H1 (cell line): ENCODE data around the gene CPLX1. TPM values are rescaled to one million over a fixed set of nuclear protein-coding genes. Genes with fewer than 3 reads are reported as not detected.

ENCODE experiments used
- CTCF ChIA-PET: fragments of 300-600 bp; sonication (Branson Sonifier 250); formaldehyde crosslinking; loops from one replicate; lab custom pipeline; 2021; ENCODE audit not compliant: partially characterized antibody; lab: Charles Lee
- POLR2A ChIA-PET: fragments of 300-600 bp; sonication (Branson Sonifier 250); formaldehyde crosslinking; loops from one replicate; lab custom pipeline; 2021; ENCODE audit warnings: inconsistent platforms; ENCODE audit not compliant: partially characterized antibody; lab: Charles Lee
- DNase-seq, 2 experiments: peaks; one replicate each; pipeline versions ENCODE4 v3.0.0 to v3.0.0-alpha.2; 2010 to 2022; ENCODE audit warnings: low spot score in 2 of 2, low read depth in 1 of 2, mixed read lengths in 1 of 2
- FAIRE-seq: peaks from 2 replicates; lab custom pipeline; 2011; peaks lifted over from hg19 to GRCh38; lab: Jason Lieb, UNC
- H2AFZ ChIP-seq: 2 replicates; pipeline ENCODE4 v1.8.1; 2012; ENCODE audit warnings: low read length, inconsistent platforms
- H2AK5ac ChIP-seq: 2 replicates; pipeline ENCODE4 v1.6.1; 2013; ENCODE audit warnings: low read depth, low read length
- H2BK120ac ChIP-seq: replicated peaks from 2 replicates; pipeline ENCODE3; 2013; ENCODE audit warnings: low read depth, low read length, inconsistent platforms
- H2BK12ac ChIP-seq: 2 replicates; pipeline ENCODE4 v1.6.1; 2013; ENCODE audit warnings: low read depth, low read length
- H2BK15ac ChIP-seq: 2 replicates; pipeline ENCODE4 v1.6.1; 2013; ENCODE audit warnings: low read length
- H2BK20ac ChIP-seq: 2 replicates; pipeline ENCODE4 v1.6.1; 2013; ENCODE audit warnings: low read length
- H2BK5ac ChIP-seq: 2 replicates; pipeline ENCODE4 v1.6.1; 2013; ENCODE audit warnings: low read depth, low read length
- H3K14ac ChIP-seq: 2 replicates; pipeline ENCODE4 v1.6.1; 2013; ENCODE audit warnings: inconsistent platforms; ENCODE audit not compliant: insufficient read length
- H3K18ac ChIP-seq: 2 replicates; pipeline ENCODE4 v1.6.1; 2013; ENCODE audit warnings: low read length; ENCODE audit errors: extremely low read depth
- H3K23ac ChIP-seq: 2 replicates; pipeline ENCODE4 v1.6.1; 2013; ENCODE audit warnings: inconsistent platforms; ENCODE audit not compliant: insufficient read length
- H3K23me2 ChIP-seq: 2 replicates; pipeline ENCODE4 v1.6.1; 2013; ENCODE audit warnings: low read depth, low read length
- H3K27ac ChIP-seq: 2 replicates; pipeline ENCODE4 v1.6.1; 2011; ENCODE audit warnings: low read depth, low read length, inconsistent platforms
- H3K27me3 ChIP-seq, 4 experiments: replicated peaks in 1 of 4; 1 replicate in 1 of 4; 2 replicates in 3 of 4; pipeline versions ENCODE4 v1.6.1 to v1.8.1; 2011 to 2013; ENCODE audit warnings: low read length in 3 of 4, mild to moderate bottlenecking in 3 of 4, inconsistent platforms in 2 of 4, mixed read lengths in 2 of 4, moderate library complexity in 1 of 4; ENCODE audit not compliant: control insufficient read depth in 3 of 4, insufficient read depth in 3 of 4; ENCODE audit errors: extremely low read depth in 1 of 4
- H3K36me3 ChIP-seq, 4 experiments: 2 replicates each; pipeline versions ENCODE4 v1.6.1 to v1.8.1; 2011 to 2013; ENCODE audit warnings: mild to moderate bottlenecking in 4 of 4, low read length in 3 of 4, moderate library complexity in 2 of 4, control low read depth in 1 of 4, inconsistent platforms in 1 of 4; ENCODE audit not compliant: insufficient read depth in 4 of 4, control insufficient read depth in 2 of 4
- H3K4ac ChIP-seq: replicated peaks from 2 replicates; pipeline ENCODE3; 2013; ENCODE audit warnings: low read length, low read depth, mixed read lengths, inconsistent platforms; ENCODE audit not compliant: insufficient read length
- H3K4me1 ChIP-seq, 4 experiments: replicated peaks in 1 of 4; 1 replicate in 1 of 4; 2 replicates in 3 of 4; pipeline versions ENCODE4 v1.6.1 to v1.8.1; 2011 to 2013; ENCODE audit warnings: low read length in 3 of 4, inconsistent platforms in 2 of 4, mixed read lengths in 1 of 4; ENCODE audit not compliant: insufficient read depth in 4 of 4, control insufficient read depth in 3 of 4
- H3K4me2 ChIP-seq, 2 experiments: 2 replicates each; pipeline versions ENCODE4 v1.6.1 to v1.8.1; 2011 to 2013; ENCODE audit warnings: low read depth in 2 of 2, low read length in 2 of 2, control low read depth in 1 of 2, inconsistent platforms in 1 of 2, mild to moderate bottlenecking in 1 of 2; ENCODE audit not compliant: insufficient read depth in 1 of 2
- H3K4me3 ChIP-seq, 4 experiments: fragments of 200-600, 300-600 bp in 1 of 4; sonication (generic), shearing (Covaris generic), sonication (Bioruptor Twin) in 1 of 4; 2 replicates each; pipeline versions ENCODE4 v1.5.1 to v1.8.1; 2011 to 2016; ENCODE audit warnings: low read length in 4 of 4, low read depth in 3 of 4, control low read depth in 2 of 4, inconsistent platforms in 2 of 4, mild to moderate bottlenecking in 2 of 4, mixed read lengths in 1 of 4, moderate library complexity in 1 of 4; ENCODE audit not compliant: insufficient read depth in 2 of 4; ENCODE audit errors: extremely low read depth in 1 of 4
- H3K56ac ChIP-seq: replicated peaks from 2 replicates; pipeline ENCODE3; 2013; ENCODE audit warnings: low read depth, mild to moderate bottlenecking, mixed read lengths, low read length, inconsistent platforms; ENCODE audit not compliant: insufficient read length
- H3K79me1 ChIP-seq: 2 replicates; pipeline ENCODE4 v1.6.1; 2013; ENCODE audit warnings: low read depth, low read length, control low read depth
- H3K79me2 ChIP-seq, 2 experiments: 2 replicates each; pipeline versions ENCODE4 v1.6.1 to v1.8.1; 2012 to 2013; ENCODE audit warnings: low read length in 2 of 2, mild to moderate bottlenecking in 2 of 2, inconsistent platforms in 1 of 2; ENCODE audit not compliant: insufficient read depth in 2 of 2, control insufficient read depth in 1 of 2
- H3K9ac ChIP-seq, 4 experiments: replicated peaks in 1 of 4; 1 replicate in 1 of 4; 2 replicates in 3 of 4; pipeline versions ENCODE4 v1.6.1 to v1.8.1; 2011 to 2013; ENCODE audit warnings: low read depth in 3 of 4, low read length in 3 of 4, control low read depth in 2 of 4, mild to moderate bottlenecking in 2 of 4, moderate library complexity in 2 of 4, inconsistent platforms in 1 of 4; ENCODE audit errors: extremely low read depth in 1 of 4
- H3K9me3 ChIP-seq, 2 experiments: 2 replicates each; pipeline versions ENCODE4 v1.6.1 to v1.8.1; 2012 to 2013; ENCODE audit warnings: mild to moderate bottlenecking in 2 of 2, moderate library complexity in 2 of 2, control low read depth in 1 of 2, inconsistent platforms in 1 of 2, low read depth in 1 of 2, low read length in 1 of 2, mixed read lengths in 1 of 2; ENCODE audit not compliant: insufficient read depth in 2 of 2
- H4K20me1 ChIP-seq, 2 experiments: replicated peaks in 1 of 2; 2 replicates each; pipeline versions ENCODE3 to v1.8.1; 2011 to 2013; ENCODE audit warnings: inconsistent platforms in 2 of 2, low read length in 2 of 2, mild to moderate bottlenecking in 1 of 2; ENCODE audit not compliant: insufficient read depth in 2 of 2, control insufficient read depth in 1 of 2
- H4K5ac ChIP-seq: 2 replicates; pipeline ENCODE4 v1.6.1; 2013; ENCODE audit warnings: low read length, low read depth, mixed read lengths, inconsistent platforms; ENCODE audit not compliant: insufficient read length
- H4K8ac ChIP-seq: 2 replicates; pipeline ENCODE4 v1.8.0; 2013; ENCODE audit warnings: mild to moderate bottlenecking, moderate library complexity, low read length, inconsistent platforms; ENCODE audit not compliant: insufficient read depth; ENCODE audit errors: extremely low read depth
- H4K91ac ChIP-seq: replicated peaks from 2 replicates; pipeline ENCODE3; 2013; ENCODE audit warnings: low read length, mixed read lengths, inconsistent platforms; ENCODE audit not compliant: insufficient read length
- ASH2L ChIP-seq: fragments of 200-600, 300-600 bp; sonication (generic); IDR thresholded peaks from one replicate; pipeline ENCODE4 v1.7.1; 2017; ENCODE audit warnings: low read length
- KDM1A ChIP-seq: fragments of 200-600, 300-600 bp; sonication (generic); IDR thresholded peaks from 2 replicates; pipeline ENCODE4 v1.7.1; 2016; ENCODE audit warnings: mild to moderate bottlenecking, low read length, borderline replicate concordance
- KDM5A ChIP-seq: fragments of 200-600 bp; IDR thresholded peaks from 2 replicates; pipeline ENCODE4 v1.7.1; 2012; ENCODE audit warnings: mild to moderate bottlenecking, low read length, inconsistent platforms, mixed read lengths
- WGBS, 2 experiments: shearing (Covaris generic) in 1 of 2; methylation state at CpG; one replicate each; pipeline versions ENCODE4 v1.1.6 to v1.1.7; 2013 to 2015; ENCODE audit warnings: low lambda C conversion rate in 2 of 2, mixed read lengths in 2 of 2, inconsistent platforms in 1 of 2, low coverage in 1 of 2, missing lambda C conversion rate in 1 of 2; ENCODE audit not compliant: insufficient replicate concordance in 2 of 2, insufficient coverage in 1 of 2, insufficient read length in 1 of 2; ENCODE audit errors: extremely low coverage in 1 of 2, missing lambda C conversion rate in 1 of 2; 5-methylcytosine and 5-hydroxymethylcytosine counted together
- polyA plus RNA-seq, 7 experiments: library from polyadenylated mRNA; depleted of rRNA in 3 of 7; stranded (reverse) in 5 of 7; unstranded in 2 of 7; fragments of >200 nt in 5 of 7; fragments of 200-250 nt in 2 of 7; gene quantifications; 1 replicate in 5 of 7; 2 replicates in 1 of 7; 4 replicates in 1 of 7; pipeline versions ENCODE4 v1.2.1 to v1.2.3, GENCODE V29; 2011 to 2013; ENCODE audit warnings: missing spikeins in 2 of 7, mixed read lengths in 2 of 7
- total RNA-seq: library from RNA; stranded (reverse); fragmentation: NEBNext Ultra II Directional; extraction: Animal tissue kit (Norgen Biotek cat#: 25700); gene quantifications from 2 replicates; pipeline ENCODE4 v1.2.1, GENCODE V29; 2021
- TF ChIP-seq, protein P1 (sequence below): IDR thresholded peaks from 2 replicates; pipeline ENCODE4 v1.6.1; 2011; ENCODE audit warnings: low read length, improper control_type of control experiment

Gene CPLX1
- total and polyA plus RNA-seq, 2 of the 8 experiments (the other 6 are each of a cell fraction or from before 2014, with no cell fraction given) = 0.32 to 0.56 TPM

DNA sequence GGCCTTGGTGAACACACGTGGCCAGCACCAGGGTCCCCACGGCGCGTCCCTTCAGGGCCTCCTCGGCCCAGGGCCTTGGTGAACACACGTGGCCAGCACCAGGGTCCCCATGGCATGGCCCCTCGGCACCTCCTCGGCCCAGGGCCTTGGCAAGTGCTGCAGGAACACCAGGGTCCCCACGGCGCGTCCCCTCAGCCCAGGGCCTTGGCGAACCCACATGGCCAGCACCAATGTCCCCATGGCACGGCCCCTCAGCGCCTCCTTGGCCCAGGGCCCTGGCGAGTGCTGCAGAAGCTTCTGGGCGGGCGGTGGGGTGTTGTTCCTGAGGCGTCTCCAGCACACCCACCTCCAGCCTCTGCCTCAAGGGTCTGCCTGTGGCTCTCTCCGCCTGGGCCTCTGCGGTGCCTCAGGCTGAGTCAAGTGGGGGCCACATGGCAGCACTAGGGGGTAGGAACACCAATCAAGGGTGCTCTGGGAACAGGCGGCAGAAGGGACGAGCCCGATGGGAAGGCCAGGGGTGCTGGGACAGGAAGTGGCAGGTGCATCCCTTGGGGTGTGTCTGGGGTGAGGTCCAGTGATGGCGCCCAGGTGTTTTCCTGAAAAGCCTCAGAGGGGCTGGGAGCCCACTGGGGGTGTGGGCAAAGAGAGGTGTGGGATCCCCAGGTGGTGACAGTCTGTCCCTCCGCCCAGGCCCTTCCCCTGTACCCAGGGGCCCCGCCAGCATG is 41.8 kb upstream of the CPLX1 start:
- no peak overlapping the region for H3K4me2 ChIP-seq
- peaks cover 3% of the 10 kb centered on the region; the same call in 1 of the 2 replicates for H3K23me2 ChIP-seq
- H2BK20ac ChIP-seq = no peak overlapping the region
- H2AK5ac ChIP-seq = no peak overlapping the region
- H4K91ac ChIP-seq = no peak overlapping the region
- CTCF ChIA-PET = interaction anchor here (0.6 to 1.2 kb wide), 4 partner anchors 30 to 265 kb away, joined by 3 read pairs; no protein-coding TSS in a partner anchor
- no peak overlapping the region for H3K56ac ChIP-seq
- H2BK12ac ChIP-seq = no peak overlapping the region
- H3K4me1 ChIP-seq = no peaks in the 10 kb centered on the region
- peaks cover 0 to 18% of the 10 kb centered on the region in 2 experiments for H4K20me1 ChIP-seq
- no peak overlapping the region for H3K4me3 ChIP-seq
- H2BK120ac ChIP-seq = no peak overlapping the region
- H3K27me3 ChIP-seq = no peaks in the 10 kb centered on the region
- FAIRE-seq (no peak), DNase-seq (no peak)
- no peak overlapping the region for H3K4ac ChIP-seq
- H3K18ac ChIP-seq = no peak overlapping the region
- no peak overlapping the region for H2BK15ac ChIP-seq
- H2AFZ ChIP-seq = no peak overlapping the region
- WGBS, 2 experiments = 92% methylated on average over 23 of the region's 26 CpGs; no CpG with 5 or more reads in 1 of the 2 experiments
- H3K9ac ChIP-seq = no peak overlapping the region
- no peak overlapping the region for H3K27ac ChIP-seq
- no peak overlapping the region for H4K5ac ChIP-seq
- no peak overlapping the region for H3K14ac ChIP-seq
- H3K23ac ChIP-seq = no peak overlapping the region
- no peak for TF ChIP-seq ASH2L
- TF ChIP-seq KDM5A = no peak
- TF ChIP-seq, protein P1, sequence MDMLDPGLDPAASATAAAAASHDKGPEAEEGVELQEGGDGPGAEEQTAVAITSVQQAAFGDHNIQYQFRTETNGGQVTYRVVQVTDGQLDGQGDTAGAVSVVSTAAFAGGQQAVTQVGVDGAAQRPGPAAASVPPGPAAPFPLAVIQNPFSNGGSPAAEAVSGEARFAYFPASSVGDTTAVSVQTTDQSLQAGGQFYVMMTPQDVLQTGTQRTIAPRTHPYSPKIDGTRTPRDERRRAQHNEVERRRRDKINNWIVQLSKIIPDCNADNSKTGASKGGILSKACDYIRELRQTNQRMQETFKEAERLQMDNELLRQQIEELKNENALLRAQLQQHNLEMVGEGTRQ = no peak
- no peak for TF ChIP-seq KDM1A
- H3K79me1 ChIP-seq = peaks cover 3% of the 10 kb centered on the region
- peaks cover 0 to 8% of the 10 kb centered on the region in 2 experiments; a peak in 1 of 4 replicates for H3K9me3 ChIP-seq
- no peak overlapping the region for H4K8ac ChIP-seq
- no peaks in the 10 kb centered on the region for H3K79me2 ChIP-seq
- H2BK5ac ChIP-seq = no peak overlapping the region
- POLR2A ChIA-PET = interaction anchor here (1.1 kb wide), 1 partner anchor 16 kb away, joined by 3 read pairs; no protein-coding TSS in a partner anchor
- peaks cover 2 to 37% (median 21%) of the 10 kb centered on the region in 4 experiments; a peak in 7 of 8 replicates for H3K36me3 ChIP-seq
